GM13976 (cell line): ENCODE measurements around the gene CFAP69.
"Not testable (repeated sequence)": the region's sequence is repeated elsewhere in the genome, so short reads cannot be mapped to it uniquely, and the experiment has no call there.

Experiments
- DNase-seq: peaks from one replicate; pipeline ENCODE4 v3.0.0; 2012; ENCODE audit warnings: low spot score
- in situ Hi-C: fragments of 300-500 bp; cut with MboI; formaldehyde crosslinking; loops from one replicate; pipeline ENCODE4 v1.12.0; 2022; ENCODE audit warnings: low sequenced_read_pairs, mixed read lengths, inconsistent platforms; ENCODE audit not compliant: unreplicated experiment
- TF ChIP-seq, protein P1 (sequence below): IDR thresholded peaks from 2 replicates; pipeline ENCODE4 v1.5.1; 2012; ENCODE audit warnings: borderline replicate concordance, mild to moderate bottlenecking; ENCODE audit not compliant: insufficient read depth; ENCODE audit errors: extremely low read depth, missing control alignments, control extremely low read depth

Gene CFAP69

DNA sequence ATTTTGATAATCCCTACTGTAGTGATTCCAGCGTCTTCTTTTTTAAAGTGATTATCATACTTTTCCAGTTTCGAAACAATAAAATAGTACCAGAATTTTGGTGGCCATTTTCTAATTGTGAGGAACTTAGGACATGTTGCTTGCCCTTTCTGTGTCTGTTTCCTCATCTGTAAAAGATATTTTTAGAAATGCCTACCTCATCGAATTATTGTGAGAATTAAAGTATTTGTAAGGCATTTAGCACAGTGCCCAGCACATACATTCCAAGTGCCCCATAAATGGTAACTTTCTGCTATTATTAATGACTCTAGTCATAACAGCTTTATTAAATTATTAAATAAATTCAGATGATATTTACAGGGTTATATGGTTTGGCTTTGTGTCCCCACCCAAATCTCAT, 3.7 kb downstream of the CFAP69 start:
- DNase-seq: no peak
- in situ Hi-C loops: loop anchor here (10.0 kb wide), 1 partner anchor 84 kb away; no protein-coding TSS in a partner anchor
- TF ChIP-seq, protein P1, sequence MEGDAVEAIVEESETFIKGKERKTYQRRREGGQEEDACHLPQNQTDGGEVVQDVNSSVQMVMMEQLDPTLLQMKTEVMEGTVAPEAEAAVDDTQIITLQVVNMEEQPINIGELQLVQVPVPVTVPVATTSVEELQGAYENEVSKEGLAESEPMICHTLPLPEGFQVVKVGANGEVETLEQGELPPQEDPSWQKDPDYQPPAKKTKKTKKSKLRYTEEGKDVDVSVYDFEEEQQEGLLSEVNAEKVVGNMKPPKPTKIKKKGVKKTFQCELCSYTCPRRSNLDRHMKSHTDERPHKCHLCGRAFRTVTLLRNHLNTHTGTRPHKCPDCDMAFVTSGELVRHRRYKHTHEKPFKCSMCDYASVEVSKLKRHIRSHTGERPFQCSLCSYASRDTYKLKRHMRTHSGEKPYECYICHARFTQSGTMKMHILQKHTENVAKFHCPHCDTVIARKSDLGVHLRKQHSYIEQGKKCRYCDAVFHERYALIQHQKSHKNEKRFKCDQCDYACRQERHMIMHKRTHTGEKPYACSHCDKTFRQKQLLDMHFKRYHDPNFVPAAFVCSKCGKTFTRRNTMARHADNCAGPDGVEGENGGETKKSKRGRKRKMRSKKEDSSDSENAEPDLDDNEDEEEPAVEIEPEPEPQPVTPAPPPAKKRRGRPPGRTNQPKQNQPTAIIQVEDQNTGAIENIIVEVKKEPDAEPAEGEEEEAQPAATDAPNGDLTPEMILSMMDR: no peak

GRCh38 chr7:90250601-90251303, 5.8 kb downstream of the CFAP69 start:
- in situ Hi-C loops: no loop called here
- TF ChIP-seq, protein P1: no peak
- DNase-seq: no peak

DNA sequence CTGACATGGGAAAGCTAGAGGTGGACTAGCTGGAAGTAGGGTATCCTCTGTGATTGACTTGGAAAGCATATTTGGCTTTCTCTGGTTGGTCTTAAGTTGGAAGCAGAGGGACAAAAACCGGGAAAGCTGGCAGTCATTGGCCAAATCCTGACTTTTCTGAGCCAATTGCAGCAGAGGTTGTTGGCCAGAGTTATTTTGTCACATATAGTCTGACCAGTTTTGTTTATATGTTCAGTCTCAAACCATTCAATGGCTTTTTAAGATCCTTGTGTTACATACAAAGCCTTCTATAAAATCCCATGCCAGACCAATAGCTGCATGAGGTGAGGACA, 6.3 kb downstream of the CFAP69 start:
- TF ChIP-seq, protein P1: no peak
- in situ Hi-C loops: no loop called here
- DNase-seq: no peak

- DNase-seq, in situ Hi-C loops: not testable (repeated sequence)
Measured at GRCh38 chr7:90256011-90256410, 11.0 kb downstream of the CFAP69 start.

GRCh38 chr7:90256778-90257177, 11.8 kb downstream of the CFAP69 start:
- TF ChIP-seq, protein P1: no peak
- no peak for DNase-seq
- in situ Hi-C loops: no loop called here

- DNase-seq: no peak
- in situ Hi-C loops: loop anchor here (10.0 kb wide), 1 partner anchor 107 kb away; the partner anchor contains the start of gene STEAP1
- TF ChIP-seq, protein P1: no peak
Measured at GRCh38 chr7:90261441-90261840, 16.5 kb downstream of the CFAP69 start.

- in situ Hi-C loops: loop anchor here (10.0 kb wide), 1 partner anchor 108 kb away; the partner anchor contains the start of gene STEAP1
- peak; percentile 43 for DNase-seq
- TF ChIP-seq, protein P1: peak; percentile 5
Measured at GRCh38 chr7:90262438-90262837, 17.5 kb downstream of the CFAP69 start.
